HG02970 (cell line): ENCODE results near the gene GRAMD4.

Source experiments
- ATAC-seq: cut with Tn5 transposase; IDR thresholded peaks from one replicate; pipeline ENCODE4 v1.9.1; 2021; ENCODE audit warnings: mild to moderate bottlenecking, moderate library complexity, moderate number of reproducible peaks; ENCODE audit not compliant: unreplicated experiment, low FRiP score

GRAMD4 gene

GRCh38 chr22:46679706-46680269, 59.6 kb downstream of the GRAMD4 start:
- no peak for ATAC-seq

- ATAC-seq: no peak
Measured at GRCh38 chr22:46681010-46681409, 60.8 kb downstream of the GRAMD4 start.

- no peak for ATAC-seq
Measured at GRCh38 chr22:46682011-46682731, 62.0 kb downstream of the GRAMD4 start.

DNA sequence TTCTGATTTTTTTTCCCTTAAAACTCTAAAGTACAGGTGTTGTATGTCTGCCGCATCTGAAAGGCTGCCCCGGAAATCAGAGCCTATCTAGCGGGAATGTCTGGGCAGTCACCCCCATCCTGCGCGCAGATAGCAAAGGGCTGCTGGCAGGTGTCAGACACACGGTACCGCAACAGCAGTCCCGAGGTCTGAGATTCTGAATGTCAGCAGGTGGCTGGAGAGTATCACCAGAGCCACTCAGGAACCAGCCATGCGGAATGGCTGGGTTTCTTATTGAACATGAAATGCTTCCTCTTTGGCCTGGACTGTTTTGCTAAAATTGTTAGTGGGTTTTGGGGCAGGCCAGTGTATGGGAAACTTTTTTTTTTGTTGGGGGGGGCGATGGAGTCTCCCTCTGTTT, 64.5 kb downstream of the GRAMD4 start:
- ATAC-seq: no peak

DNA sequence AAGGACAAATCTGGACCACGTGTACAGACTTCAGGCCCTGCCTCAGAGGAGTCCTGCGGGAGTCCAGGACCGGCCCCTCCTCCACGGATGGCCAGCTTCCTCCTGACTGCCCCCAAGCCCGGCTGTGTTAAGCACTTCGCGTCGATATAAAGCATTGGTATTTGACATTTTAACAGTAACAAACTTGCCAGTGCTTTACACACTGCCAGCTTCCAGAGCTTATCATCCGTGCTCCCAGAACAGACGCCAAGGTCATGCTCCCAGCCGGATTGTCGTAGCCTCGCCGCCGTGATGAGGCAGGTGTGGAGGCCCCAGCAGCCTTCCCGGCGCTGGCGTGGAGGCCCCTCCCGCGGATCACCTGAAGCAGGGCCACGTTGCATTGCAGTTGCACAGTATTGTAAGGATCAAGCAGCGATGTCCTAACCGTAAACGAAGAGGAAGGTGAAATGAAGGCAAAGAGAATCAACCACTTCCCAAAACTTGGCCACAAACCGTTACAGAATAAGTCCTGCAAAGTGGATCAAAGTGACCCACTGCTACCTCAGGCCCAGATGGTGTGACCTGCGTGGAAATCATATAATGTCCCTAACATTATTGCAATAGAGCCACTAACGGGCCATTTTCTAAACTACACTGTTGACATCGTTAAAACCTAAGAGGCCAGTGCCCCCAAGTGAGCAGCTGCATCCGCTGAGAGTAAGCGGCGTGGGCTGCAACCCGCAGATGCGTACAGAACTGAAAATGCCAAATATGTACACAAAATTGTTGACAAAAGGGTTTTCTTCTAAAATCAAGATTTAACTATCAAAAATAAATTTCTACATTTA, 66.2 kb downstream of the GRAMD4 start:
- ATAC-seq: no peak

DNA sequence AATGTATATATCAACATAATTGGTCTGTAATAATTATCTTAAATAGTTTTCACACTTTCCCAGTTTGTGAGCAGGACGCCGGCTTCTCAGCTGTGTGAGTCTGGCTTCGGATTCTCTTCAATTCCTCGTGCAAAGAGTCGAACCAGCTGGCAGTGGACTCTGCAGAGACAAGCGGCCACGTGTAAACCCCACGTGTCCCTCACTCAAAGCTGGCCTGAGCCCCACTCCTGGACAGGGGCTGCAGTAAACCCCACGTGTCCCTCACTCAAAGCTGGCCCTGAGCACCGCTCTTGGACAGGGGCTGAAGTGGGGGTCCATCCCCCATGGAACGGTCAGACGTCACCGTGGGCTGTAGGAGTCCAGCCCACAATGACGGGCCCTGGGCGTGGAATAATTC, 66.9 kb downstream of the GRAMD4 start:
- no peak for ATAC-seq

DNA sequence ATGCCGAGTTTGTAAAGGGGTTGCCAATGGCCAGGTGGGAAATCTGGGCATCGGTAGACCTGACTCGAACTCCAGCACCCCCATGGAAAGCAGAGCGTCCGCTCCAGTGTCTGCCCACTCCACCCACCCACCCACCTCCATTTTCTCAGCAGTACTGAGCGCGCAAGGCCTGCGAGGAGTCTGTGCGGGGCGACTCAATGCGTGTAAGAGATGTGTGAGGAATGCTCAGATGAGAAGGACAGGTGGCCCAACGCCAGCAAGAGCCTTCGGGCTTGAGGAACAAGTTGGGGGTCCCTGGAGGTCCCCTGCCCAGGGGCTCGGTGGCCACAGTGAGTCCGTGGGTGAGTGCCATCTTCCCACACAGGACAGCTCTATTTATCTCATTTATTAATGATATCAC, 67.3 kb downstream of the GRAMD4 start:
- no peak for ATAC-seq

DNA sequence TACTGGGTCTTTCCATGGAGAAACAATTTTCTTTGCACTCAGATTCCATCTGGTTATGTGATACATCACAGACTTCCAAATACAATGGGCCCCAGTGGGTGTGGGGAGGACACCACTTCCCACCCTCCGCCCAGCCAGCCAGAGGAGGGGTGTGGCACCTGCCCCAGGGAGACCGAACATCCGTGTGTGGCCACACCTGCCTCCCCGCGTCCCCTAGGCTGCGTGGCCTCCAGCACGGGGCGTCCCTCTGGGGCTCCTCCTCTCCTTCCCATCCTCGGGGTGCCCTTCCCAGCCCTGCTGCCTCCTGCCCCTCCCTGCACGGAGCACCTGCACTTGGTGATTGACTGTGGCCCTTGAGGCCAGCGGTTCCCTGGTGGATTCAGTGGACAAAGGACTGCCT, 68.8 kb downstream of the GRAMD4 start:
- ATAC-seq: no peak

- ATAC-seq: no peak
Measured at GRCh38 chr22:46690146-46690545, 70.0 kb downstream of the GRAMD4 start.

DNA sequence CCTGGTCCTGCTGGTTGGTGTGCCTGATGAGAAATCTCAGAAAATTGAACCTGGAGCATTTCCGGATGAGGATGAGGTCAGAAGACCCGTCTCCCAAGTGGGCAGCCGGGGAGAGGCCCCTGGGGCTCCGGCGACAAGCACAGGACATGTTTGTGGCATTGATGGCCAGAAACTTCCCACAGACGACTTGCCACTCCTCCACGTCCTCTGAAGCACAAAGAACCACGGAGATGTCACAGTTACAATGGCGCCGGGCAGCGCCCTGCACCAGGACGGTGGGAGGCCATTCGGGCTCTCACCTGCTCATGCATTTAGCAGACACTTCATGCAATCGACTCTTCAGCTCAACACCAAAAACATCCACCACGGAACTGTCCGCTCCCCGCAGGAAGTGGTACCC, 71.4 kb downstream of the GRAMD4 start:
- ATAC-seq: no peak

DNA sequence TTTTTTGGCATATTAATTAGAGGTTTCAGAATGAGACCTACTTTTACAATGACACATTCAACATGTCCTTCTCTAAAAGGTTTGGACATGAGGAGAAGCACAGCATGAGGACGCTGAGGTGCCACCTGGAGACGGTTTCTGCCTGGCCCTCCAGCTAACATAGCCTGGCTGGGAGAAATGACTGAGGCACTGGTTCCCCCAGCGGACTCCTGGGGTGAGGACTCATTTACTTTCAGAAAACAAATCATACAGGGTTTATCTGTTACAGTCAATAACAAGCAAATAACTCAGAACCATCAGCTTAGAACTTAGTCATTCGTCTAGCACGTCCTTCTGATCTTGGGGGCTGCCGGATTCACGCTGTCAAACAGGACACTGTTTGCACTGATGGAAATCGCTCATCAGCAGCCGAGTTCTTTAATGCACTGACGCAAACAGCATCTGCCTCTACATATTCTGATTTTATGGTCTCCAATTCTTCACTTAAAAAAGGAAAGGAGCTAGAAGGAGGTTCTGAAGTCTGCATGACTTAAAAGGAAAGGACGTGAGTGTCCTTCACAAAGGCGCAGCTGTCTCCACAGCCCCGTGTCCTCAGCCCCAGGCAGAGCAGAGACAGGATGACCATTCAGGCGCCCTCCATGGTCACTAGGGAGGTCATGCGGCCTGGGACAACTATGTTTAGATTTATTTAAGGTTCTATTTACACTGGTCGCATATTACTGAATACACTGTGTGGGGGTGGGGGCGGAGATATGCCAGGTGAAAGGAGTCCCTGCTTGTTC, 73.6 kb downstream of the GRAMD4 start:
- no peak for ATAC-seq

- ATAC-seq: no peak
Measured at GRCh38 chr22:46694416-46695170, 74.4 kb downstream of the GRAMD4 start.

- no peak for ATAC-seq
Measured at GRCh38 chr22:46695346-46696228, 75.4 kb downstream of the GRAMD4 start.

DNA sequence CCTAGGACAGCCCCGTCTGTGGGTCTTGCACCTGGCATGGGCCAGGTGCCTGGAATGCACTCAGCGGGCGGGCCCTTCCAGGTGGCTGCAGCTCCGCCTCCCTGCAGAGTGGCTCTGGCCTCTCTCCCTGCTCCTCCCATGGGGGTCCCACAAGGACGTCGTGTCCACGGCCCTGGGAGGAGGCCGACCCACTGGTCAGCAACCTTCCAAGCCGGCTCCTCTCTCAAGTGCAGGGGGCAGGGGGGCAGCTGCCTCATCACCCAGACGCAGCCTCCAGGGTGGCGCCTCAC, 76.0 kb downstream of the GRAMD4 start:
- no peak for ATAC-seq

DNA sequence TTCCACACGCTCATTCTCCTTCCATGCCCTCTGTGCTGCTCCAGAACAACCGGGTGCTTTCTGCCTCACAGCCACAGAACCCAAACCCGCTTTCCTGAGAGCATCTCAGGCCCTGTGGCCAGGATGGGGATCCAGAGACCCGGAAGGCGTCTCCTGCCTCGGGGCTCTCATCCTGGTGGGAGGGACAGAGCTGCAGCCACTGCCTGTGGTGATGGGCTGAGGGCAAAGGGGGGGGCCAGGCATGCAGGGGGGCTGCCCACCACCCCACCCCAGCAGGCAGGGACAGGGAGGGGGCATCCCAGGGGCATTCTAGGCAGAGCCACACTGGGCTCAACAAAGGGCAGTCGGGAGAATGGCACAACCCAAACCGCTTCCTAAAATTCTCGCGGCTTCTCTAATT, 76.4 kb downstream of the GRAMD4 start:
- ATAC-seq: no peak

GRCh38 chr22:46697811-46698515, 77.8 kb downstream of the GRAMD4 start:
- ATAC-seq: no peak

GRCh38 chr22:46699091-46699490, 78.9 kb downstream of the GRAMD4 start:
- ATAC-seq: no peak

- no peak for ATAC-seq
Measured at GRCh38 chr22:46701262-46701661, 81.1 kb downstream of the GRAMD4 start.
